ENCODE results near the gene PCSK2. TPM values are rescaled to one million over a fixed set of nuclear protein-coding genes. Genes with fewer than 3 reads are reported as not detected.

Gene PCSK2
- total RNA-seq, 2 experiments from 2014 or later: not detected

- Histone ChIP-seq H3K9me2 (ENCODE audit: insufficient read depth, low read length) (no peaks in the 10 kb centered on the region), H3K9me3 (ENCODE audit: low read length) (no peaks in the 10 kb centered on the region), H3K4me2 (ENCODE audit: low read length) (no peak overlapping the region), H3K27ac (ENCODE audit: low read depth, low read length, poor library complexity, severe bottlenecking) (no peak overlapping the region), H2AFZ (ENCODE audit: low read length) (no peak overlapping the region), H3K79me2 (ENCODE audit: insufficient read depth, low read depth, low read length) (no peaks in the 10 kb centered on the region), H3K4me3 (ENCODE audit: low read depth, low read length, poor library complexity, severe bottlenecking) (no peak overlapping the region), H3K4me1 (ENCODE audit: insufficient read depth, low read length, poor library complexity, severe bottlenecking) (no peaks in the 10 kb centered on the region), H3K36me3 (ENCODE audit: insufficient read depth, low read length) (no peaks in the 10 kb centered on the region), H4K20me1 (ENCODE audit: insufficient read depth, low read length) (no peaks in the 10 kb centered on the region)
- TF ChIP-seq, protein P1, sequence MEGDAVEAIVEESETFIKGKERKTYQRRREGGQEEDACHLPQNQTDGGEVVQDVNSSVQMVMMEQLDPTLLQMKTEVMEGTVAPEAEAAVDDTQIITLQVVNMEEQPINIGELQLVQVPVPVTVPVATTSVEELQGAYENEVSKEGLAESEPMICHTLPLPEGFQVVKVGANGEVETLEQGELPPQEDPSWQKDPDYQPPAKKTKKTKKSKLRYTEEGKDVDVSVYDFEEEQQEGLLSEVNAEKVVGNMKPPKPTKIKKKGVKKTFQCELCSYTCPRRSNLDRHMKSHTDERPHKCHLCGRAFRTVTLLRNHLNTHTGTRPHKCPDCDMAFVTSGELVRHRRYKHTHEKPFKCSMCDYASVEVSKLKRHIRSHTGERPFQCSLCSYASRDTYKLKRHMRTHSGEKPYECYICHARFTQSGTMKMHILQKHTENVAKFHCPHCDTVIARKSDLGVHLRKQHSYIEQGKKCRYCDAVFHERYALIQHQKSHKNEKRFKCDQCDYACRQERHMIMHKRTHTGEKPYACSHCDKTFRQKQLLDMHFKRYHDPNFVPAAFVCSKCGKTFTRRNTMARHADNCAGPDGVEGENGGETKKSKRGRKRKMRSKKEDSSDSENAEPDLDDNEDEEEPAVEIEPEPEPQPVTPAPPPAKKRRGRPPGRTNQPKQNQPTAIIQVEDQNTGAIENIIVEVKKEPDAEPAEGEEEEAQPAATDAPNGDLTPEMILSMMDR (conservative IDR thresholded peaks at IDR 0.05; ENCODE audit: low read length): no peak
- TF ChIP-seq EZH2phosphoT487 (IDR thresholded peaks at IDR 0.05; ENCODE audit: borderline replicate concordance, low read depth, low read length): no peak
- ChIA-PET POLR2A (no interaction called here), CTCF (ENCODE audit: unreplicated experiment) (no interaction called here)
- no peak for DNase-seq (ENCODE audit: low spot score)
- intact Hi-C loops (cut with micrococcal nuclease; ENCODE audit: unreplicated experiment): no loop called here
- no TSS peak for BruUV-seq (replicated peaks)
These were observed 117.0 kb downstream of the PCSK2 start for GRCh38 chr20:17343656-17344452.

DNA sequence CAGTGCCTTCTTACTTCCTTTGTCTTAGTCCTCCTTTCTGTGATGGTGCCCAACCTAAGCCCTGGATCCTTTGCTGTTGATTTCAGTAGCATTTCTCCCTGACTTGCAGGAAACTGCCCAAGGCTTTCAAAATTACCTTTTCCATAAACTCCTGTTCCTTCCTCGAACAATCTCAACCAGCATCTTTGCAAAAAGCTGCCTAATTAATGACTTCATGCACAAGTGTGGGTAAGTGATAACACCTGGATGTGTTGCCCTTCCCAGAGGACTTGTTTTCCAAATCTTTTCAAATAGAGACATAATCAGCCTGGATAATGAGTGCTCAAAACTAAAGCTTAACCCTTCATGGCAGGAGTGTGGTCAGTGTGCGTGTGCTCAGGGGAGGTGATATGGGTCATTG is 118.0 kb downstream of the PCSK2 start:
- ChIA-PET POLR2A (no interaction called here), CTCF (ENCODE audit: unreplicated experiment) (no interaction called here)
- Histone ChIP-seq H3K4me1 (ENCODE audit: insufficient read depth, low read length, poor library complexity, severe bottlenecking) (no peaks in the 10 kb centered on the region), H3K79me2 (ENCODE audit: insufficient read depth, low read depth, low read length) (no peaks in the 10 kb centered on the region), H4K20me1 (ENCODE audit: insufficient read depth, low read length) (no peaks in the 10 kb centered on the region), H2AFZ (ENCODE audit: low read length) (no peak overlapping the region), H3K4me3 (ENCODE audit: low read depth, low read length, poor library complexity, severe bottlenecking) (no peak overlapping the region), H3K4me2 (ENCODE audit: low read length) (no peak overlapping the region), H3K36me3 (ENCODE audit: insufficient read depth, low read length) (no peaks in the 10 kb centered on the region), H3K9me2 (ENCODE audit: insufficient read depth, low read length) (no peaks in the 10 kb centered on the region), H3K27ac (ENCODE audit: low read depth, low read length, poor library complexity, severe bottlenecking) (no peak overlapping the region), H3K9me3 (ENCODE audit: low read length) (no peaks in the 10 kb centered on the region)
- no peak for DNase-seq (ENCODE audit: low spot score)
- TF ChIP-seq, protein P1 (conservative IDR thresholded peaks at IDR 0.05; ENCODE audit: low read length): no peak
- TF ChIP-seq EZH2phosphoT487 (IDR thresholded peaks at IDR 0.05; ENCODE audit: borderline replicate concordance, low read depth, low read length): no peak
- no TSS peak for BruUV-seq (replicated peaks)
- intact Hi-C loops (cut with micrococcal nuclease; ENCODE audit: unreplicated experiment): no loop called here

- POLR2A ChIA-PET: no interaction called here
- Histone ChIP-seq H3K36me3 (ENCODE audit: insufficient read depth, low read length) (no peaks in the 10 kb centered on the region), H2AFZ (ENCODE audit: low read length) (no peak overlapping the region), H3K4me1 (ENCODE audit: insufficient read depth, low read length, poor library complexity, severe bottlenecking) (no peaks in the 10 kb centered on the region), H3K4me3 (ENCODE audit: low read depth, low read length, poor library complexity, severe bottlenecking) (no peak overlapping the region), H3K27ac (ENCODE audit: low read depth, low read length, poor library complexity, severe bottlenecking) (no peak overlapping the region), H3K9me2 (ENCODE audit: insufficient read depth, low read length) (no peaks in the 10 kb centered on the region), H3K79me2 (ENCODE audit: insufficient read depth, low read depth, low read length) (no peaks in the 10 kb centered on the region), H4K20me1 (ENCODE audit: insufficient read depth, low read length) (no peaks in the 10 kb centered on the region), H3K4me2 (ENCODE audit: low read length) (no peak overlapping the region), H3K9me3 (ENCODE audit: low read length) (no peaks in the 10 kb centered on the region)
- intact Hi-C loops (cut with micrococcal nuclease; ENCODE audit: unreplicated experiment): no loop called here
- CTCF ChIA-PET (ENCODE audit: unreplicated experiment): no interaction called here
- DNase-seq (ENCODE audit: low spot score): no peak
- BruUV-seq (replicated peaks): no TSS peak
- TF ChIP-seq EZH2phosphoT487 (IDR thresholded peaks at IDR 0.05; ENCODE audit: borderline replicate concordance, low read depth, low read length): no peak
- TF ChIP-seq, protein P1 (conservative IDR thresholded peaks at IDR 0.05; ENCODE audit: low read length): no peak
These were observed 118.5 kb downstream of the PCSK2 start for GRCh38 chr20:17345321-17345720.
